Activated T-cell treated with anti-CD3 and anti-CD28 coated beads, Interleukin-2, amount 50 U/mL, for 24 hours (primary cell): Measurements from ENCODE around the gene PKD2L1.
"Not testable (repeated sequence)": the region's sequence is repeated elsewhere in the genome, so short reads cannot be mapped to it uniquely, and the experiment has no call there.

ENCODE experiments used
- DNase-seq: peaks from one replicate; pipeline ENCODE4 v3.0.0-alpha.2; 2020
- H3K27ac Mint-ChIP-seq: 2 replicates; pipeline ENCODE4 v1.8.0; 2020; ENCODE audit warnings: mild to moderate bottlenecking, mixed read lengths
- H3K27me3 Mint-ChIP-seq: 2 replicates; pipeline ENCODE4 v1.8.0; 2020; ENCODE audit warnings: mixed read lengths
- H3K36me3 Mint-ChIP-seq: 2 replicates; pipeline ENCODE4 v1.8.0; 2020; ENCODE audit warnings: low read depth, mixed read lengths
- H3K4me1 Mint-ChIP-seq: 2 replicates; pipeline ENCODE4 v1.8.0; 2020; ENCODE audit warnings: low read depth, mixed read lengths
- H3K4me3 Mint-ChIP-seq: 2 replicates; pipeline ENCODE4 v1.8.0; 2020; ENCODE audit warnings: mild to moderate bottlenecking, moderate library complexity, mixed read lengths
- H3K9me3 Mint-ChIP-seq: 2 replicates; pipeline ENCODE4 v1.8.0; 2020; ENCODE audit warnings: mixed read lengths

Gene PKD2L1

GRCh38 chr10:100333106-100333505 lies 3.1 kb upstream of the PKD2L1 start:
- no peak for DNase-seq
- Mint-ChIP-seq H3K27ac (no peak overlapping the region), H3K36me3 (no peaks in the 10 kb centered on the region), H3K4me1 (no peaks in the 10 kb centered on the region), H3K4me3 (no peak overlapping the region), H3K27me3 (peaks cover 5% of the 10 kb centered on the region), H3K9me3 (no peaks in the 10 kb centered on the region)

GRCh38 chr10:100328198-100328597 lies 1.8 kb downstream of the PKD2L1 start:
- no peak overlapping the region for H3K27ac Mint-ChIP-seq

GRCh38 chr10:100327718-100328009 lies 2.4 kb downstream of the PKD2L1 start:
- no peak overlapping the region for H3K27ac Mint-ChIP-seq

More at GRCh38 chr10:100328198-100328597, 1.8 kb downstream of the PKD2L1 start:
- DNase-seq: no peak
- H3K36me3 Mint-ChIP-seq: no peaks in the 10 kb centered on the region
- H3K9me3 Mint-ChIP-seq: no peaks in the 10 kb centered on the region
- peaks cover 3% of the 10 kb centered on the region for H3K27me3 Mint-ChIP-seq
- no peak overlapping the region for H3K4me3 Mint-ChIP-seq
- H3K4me1 Mint-ChIP-seq: peaks cover 15% of the 10 kb centered on the region

GRCh38 chr10:100327007-100327717 lies 2.9 kb downstream of the PKD2L1 start:
- Mint-ChIP-seq H3K27ac (peak overlapping the region; percentile 83), H3K36me3 (no peaks in the 10 kb centered on the region), H3K9me3 (no peaks in the 10 kb centered on the region), H3K4me1 (peaks cover 15% of the 10 kb centered on the region), H3K4me3 (no peak overlapping the region), H3K27me3 (peaks cover 3% of the 10 kb centered on the region)
- DNase-seq: no peak

More at GRCh38 chr10:100327718-100328009, 2.4 kb downstream of the PKD2L1 start:
- no peak for DNase-seq
- H3K4me1 Mint-ChIP-seq: peaks cover 15% of the 10 kb centered on the region
- peaks cover 3% of the 10 kb centered on the region for H3K27me3 Mint-ChIP-seq
- no peaks in the 10 kb centered on the region for H3K36me3 Mint-ChIP-seq
- no peaks in the 10 kb centered on the region for H3K9me3 Mint-ChIP-seq
- H3K4me3 Mint-ChIP-seq: no peak overlapping the region

- peaks cover 15% of the 10 kb centered on the region for H3K4me1 Mint-ChIP-seq
- no peak for DNase-seq
- H3K36me3 Mint-ChIP-seq: no peaks in the 10 kb centered on the region
- H3K4me3 Mint-ChIP-seq: no peak overlapping the region
- no peaks in the 10 kb centered on the region for H3K9me3 Mint-ChIP-seq
- peaks cover 2% of the 10 kb centered on the region for H3K27me3 Mint-ChIP-seq
- no peak overlapping the region for H3K27ac Mint-ChIP-seq
These were observed 4.9 kb downstream of the PKD2L1 start for GRCh38 chr10:100325158-100325557.

GRCh38 chr10:100319707-100320402 lies 10.2 kb downstream of the PKD2L1 start:
- Mint-ChIP-seq H3K4me1 (no peaks in the 10 kb centered on the region), H3K27me3 (peaks cover 27% of the 10 kb centered on the region), H3K4me3 (no peak overlapping the region), H3K27ac (no peak overlapping the region), H3K9me3 (no peaks in the 10 kb centered on the region), H3K36me3 (no peaks in the 10 kb centered on the region)
- DNase-seq: no peak

GRCh38 chr10:100318207-100318606 lies 11.8 kb downstream of the PKD2L1 start:
- H3K4me1 Mint-ChIP-seq: no peaks in the 10 kb centered on the region
- no peak overlapping the region for H3K27ac Mint-ChIP-seq
- peaks cover 33% of the 10 kb centered on the region for H3K27me3 Mint-ChIP-seq
- no peak for DNase-seq
- no peaks in the 10 kb centered on the region for H3K9me3 Mint-ChIP-seq
- H3K36me3 Mint-ChIP-seq: no peaks in the 10 kb centered on the region
- H3K4me3 Mint-ChIP-seq: no peak overlapping the region

GRCh38 chr10:100315615-100316014 lies 14.4 kb downstream of the PKD2L1 start:
- Mint-ChIP-seq H3K4me1 (no peaks in the 10 kb centered on the region), H3K4me3 (no peak overlapping the region), H3K27ac (no peak overlapping the region), H3K36me3 (no peaks in the 10 kb centered on the region), H3K27me3 (peaks cover 48% of the 10 kb centered on the region), H3K9me3 (no peaks in the 10 kb centered on the region)
- DNase-seq: no peak

GRCh38 chr10:100311298-100311697 lies 18.7 kb downstream of the PKD2L1 start:
- Mint-ChIP-seq H3K9me3 (no peaks in the 10 kb centered on the region), H3K4me3 (no peak overlapping the region), H3K36me3 (no peaks in the 10 kb centered on the region), H3K4me1 (no peaks in the 10 kb centered on the region), H3K27ac (no peak overlapping the region), H3K27me3 (peaks cover 44% of the 10 kb centered on the region)
- no peak for DNase-seq

- Mint-ChIP-seq H3K36me3 (no peaks in the 10 kb centered on the region), H3K4me3 (no peak overlapping the region), H3K27me3 (peaks cover 56% of the 10 kb centered on the region), H3K4me1 (no peaks in the 10 kb centered on the region), H3K27ac (no peak overlapping the region), H3K9me3 (no peaks in the 10 kb centered on the region)
- no peak for DNase-seq
These were observed 22.3 kb downstream of the PKD2L1 start for GRCh38 chr10:100307684-100308083.

GRCh38 chr10:100306861-100307260 lies 23.2 kb downstream of the PKD2L1 start:
- Mint-ChIP-seq H3K9me3 (no peaks in the 10 kb centered on the region), H3K27ac (no peak overlapping the region), H3K27me3 (peaks cover 53% of the 10 kb centered on the region), H3K4me1 (no peaks in the 10 kb centered on the region), H3K4me3 (no peak overlapping the region), H3K36me3 (no peaks in the 10 kb centered on the region)
- DNase-seq: no peak

GRCh38 chr10:100304414-100304813 lies 25.6 kb downstream of the PKD2L1 start:
- Mint-ChIP-seq H3K27me3 (peaks cover 57% of the 10 kb centered on the region), H3K27ac (no peak overlapping the region)
- no peak for DNase-seq

GRCh38 chr10:100303724-100304319 lies 26.2 kb downstream of the PKD2L1 start:
- Mint-ChIP-seq H3K9me3 (no peaks in the 10 kb centered on the region), H3K27me3 (peaks cover 54% of the 10 kb centered on the region), H3K4me3 (no peak overlapping the region), H3K27ac (no peak overlapping the region), H3K36me3 (no peaks in the 10 kb centered on the region), H3K4me1 (no peaks in the 10 kb centered on the region)
- no peak for DNase-seq

More at GRCh38 chr10:100304414-100304813, 25.6 kb downstream of the PKD2L1 start:
- no peaks in the 10 kb centered on the region for H3K9me3 Mint-ChIP-seq
- H3K36me3 Mint-ChIP-seq: no peaks in the 10 kb centered on the region
- no peak overlapping the region for H3K4me3 Mint-ChIP-seq
- no peaks in the 10 kb centered on the region for H3K4me1 Mint-ChIP-seq

- not testable (repeated sequence) for DNase-seq, H3K9me3 Mint-ChIP-seq, H3K27ac Mint-ChIP-seq, H3K36me3 Mint-ChIP-seq, H3K4me3 Mint-ChIP-seq, H3K4me1 Mint-ChIP-seq
- H3K27me3 Mint-ChIP-seq: peaks cover 47% of the 10 kb centered on the region
These were observed 28.9 kb downstream of the PKD2L1 start for GRCh38 chr10:100301123-100301522.

GRCh38 chr10:100297242-100297641 lies 32.8 kb downstream of the PKD2L1 start:
- Mint-ChIP-seq H3K27ac (no peak overlapping the region), H3K27me3 (peaks cover 37% of the 10 kb centered on the region), H3K4me1 (no peaks in the 10 kb centered on the region), H3K36me3 (no peaks in the 10 kb centered on the region), H3K4me3 (no peak overlapping the region), H3K9me3 (no peaks in the 10 kb centered on the region)
- DNase-seq: no peak
